Measurements from ENCODE around the gene SRI.
"Not testable (repeated sequence)": the region's sequence is repeated elsewhere in the genome, so short reads cannot be mapped to it uniquely, and the experiment has no call there.

SRI gene

DNA sequence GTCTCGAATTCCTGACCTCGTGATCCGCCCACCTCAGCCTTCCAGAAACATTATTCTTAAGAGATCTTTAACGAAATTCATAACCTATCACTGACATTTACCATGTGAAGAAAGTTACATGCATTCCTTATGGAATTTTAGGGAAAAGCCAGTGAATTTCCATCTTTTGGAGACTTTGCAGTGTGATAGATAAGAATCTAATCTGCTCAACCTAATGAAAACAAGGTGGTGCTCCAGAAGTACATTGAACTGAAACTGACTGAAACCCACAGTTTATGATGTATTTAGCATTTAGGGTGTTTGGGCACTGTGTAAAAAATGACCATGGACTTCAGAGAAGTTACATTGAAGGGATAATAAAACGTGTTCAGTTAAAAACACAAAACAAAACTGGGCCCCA, 43.6 kb downstream of the SRI start:
- no peak for DNase-seq (ENCODE audit: low read depth)

DNA sequence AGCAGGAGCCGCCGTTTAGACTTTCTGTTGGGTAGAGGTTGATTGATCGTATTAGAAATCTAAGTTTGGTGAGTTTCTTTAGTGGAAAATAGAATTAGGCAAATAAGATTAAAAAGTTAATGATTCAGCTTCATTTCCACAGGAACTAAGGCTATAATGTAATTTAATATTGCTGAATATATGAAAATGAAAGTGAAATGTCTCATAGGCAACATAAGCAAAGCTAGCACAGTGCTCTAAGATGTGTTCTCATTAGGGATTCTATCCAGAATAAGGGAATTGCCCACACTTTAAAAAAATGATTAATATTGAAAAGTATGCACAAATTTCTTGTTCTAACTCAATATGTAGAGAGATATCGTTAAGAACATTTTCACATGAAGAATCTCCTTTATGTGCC, 47.0 kb downstream of the SRI start:
- no peak for DNase-seq (ENCODE audit: low read depth)

DNA sequence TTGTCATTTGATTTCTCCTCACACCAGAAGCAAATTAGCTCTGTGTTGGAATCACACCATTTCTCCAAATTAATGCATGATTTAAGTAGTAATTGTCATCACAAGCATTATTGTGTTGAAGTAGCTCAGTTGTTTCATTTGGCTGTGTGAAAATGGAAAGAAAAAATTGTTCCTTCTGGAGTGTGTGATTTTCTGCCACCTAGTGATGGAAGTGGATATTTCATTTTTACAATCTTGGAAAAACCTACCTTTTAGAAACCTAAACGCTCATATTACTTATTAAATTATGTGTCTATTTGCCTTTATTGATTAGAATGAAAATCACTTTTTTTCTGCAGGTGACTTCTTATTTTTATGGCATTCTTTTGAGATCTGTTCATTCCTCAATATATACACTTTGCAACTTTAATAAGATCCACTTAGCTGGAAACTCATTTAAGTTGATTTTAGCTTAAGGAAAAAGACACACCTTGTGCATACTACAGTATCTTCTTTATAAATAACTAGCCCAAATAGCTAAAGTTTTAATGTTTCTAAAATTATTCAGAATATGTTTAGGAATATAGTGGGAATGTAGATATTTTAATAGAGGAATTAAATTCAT, 50.0 kb downstream of the SRI start:
- DNase-seq (ENCODE audit: low read depth): no peak

DNA sequence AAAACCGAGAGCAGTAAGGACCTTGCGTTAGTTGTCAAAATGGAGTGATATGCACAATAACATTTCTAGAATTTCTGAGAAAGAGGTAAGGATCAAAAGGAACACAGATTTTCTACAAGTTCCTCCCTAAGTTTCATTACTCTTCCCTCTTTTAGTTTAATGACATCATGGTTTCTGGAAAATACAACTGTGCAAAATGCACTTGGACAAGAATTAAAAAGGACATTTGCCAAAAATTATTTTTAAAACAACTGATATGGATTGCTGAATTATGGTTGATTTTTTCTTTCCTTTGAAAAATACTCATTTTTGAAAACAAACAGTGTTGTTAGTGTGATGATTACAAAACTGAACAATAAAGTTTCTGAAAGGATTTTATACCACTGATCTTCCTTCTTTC, 52.1 kb downstream of the SRI start:
- DNase-seq (ENCODE audit: low read depth): no peak

DNA sequence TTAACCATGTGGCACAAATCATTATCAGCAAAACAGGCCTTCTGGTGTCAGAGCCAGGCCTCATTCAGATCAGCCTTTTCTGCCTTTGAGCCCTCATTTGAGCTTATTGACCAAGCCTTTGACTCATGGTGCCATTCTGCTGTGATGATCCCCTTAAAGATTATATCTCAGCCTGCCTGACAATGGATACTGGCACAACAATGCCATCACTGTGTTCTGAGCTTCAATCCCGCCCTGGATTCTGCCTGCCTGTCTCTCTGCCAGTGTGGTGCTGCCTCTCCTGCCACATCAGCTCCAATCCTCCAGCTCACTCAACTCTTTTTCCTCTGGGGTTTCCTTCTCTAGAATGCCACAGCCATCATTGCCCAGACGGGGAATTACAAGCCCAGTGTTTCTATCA, 52.6 kb downstream of the SRI start:
- no peak for DNase-seq (ENCODE audit: low read depth)

DNA sequence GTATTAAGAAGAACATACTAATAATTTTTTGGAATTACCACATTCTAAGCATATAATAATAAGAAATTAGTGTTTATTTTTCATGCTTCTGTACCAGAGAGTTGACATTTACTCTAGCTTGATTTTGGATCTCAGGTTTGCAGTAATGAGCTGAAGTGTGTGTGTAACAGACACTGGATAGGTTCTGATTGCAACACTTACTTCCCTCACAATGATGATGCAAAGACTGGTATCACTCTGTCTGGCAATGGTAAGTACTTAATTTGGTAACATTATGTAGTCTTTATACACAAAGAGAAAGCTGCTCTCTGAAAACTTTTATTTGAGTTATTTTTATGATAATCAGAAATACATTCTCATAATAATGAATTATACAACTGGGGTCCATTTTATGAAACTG, 54.1 kb downstream of the SRI start:
- DNase-seq (ENCODE audit: low read depth): no peak

DNA sequence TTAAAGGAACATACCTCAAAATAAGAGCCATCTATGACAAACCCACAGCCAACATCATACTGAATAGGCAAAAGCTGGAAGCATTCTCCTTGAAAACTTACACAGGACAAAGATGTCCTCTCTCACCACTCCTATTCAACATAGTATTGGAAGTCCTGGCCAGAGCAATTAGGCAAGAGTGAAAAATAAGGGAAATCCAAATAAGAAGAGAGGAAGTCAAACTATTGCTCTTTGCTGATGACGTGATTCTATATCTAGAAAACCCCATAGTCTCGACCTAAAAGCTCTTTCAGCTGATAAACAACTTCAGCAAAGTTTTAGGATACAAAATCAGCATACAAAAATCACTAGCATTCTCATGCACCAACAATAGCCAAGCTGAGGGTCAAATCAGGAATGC, 60.1 kb downstream of the SRI start:
- DNase-seq (ENCODE audit: low read depth): not testable (repeated sequence)

DNA sequence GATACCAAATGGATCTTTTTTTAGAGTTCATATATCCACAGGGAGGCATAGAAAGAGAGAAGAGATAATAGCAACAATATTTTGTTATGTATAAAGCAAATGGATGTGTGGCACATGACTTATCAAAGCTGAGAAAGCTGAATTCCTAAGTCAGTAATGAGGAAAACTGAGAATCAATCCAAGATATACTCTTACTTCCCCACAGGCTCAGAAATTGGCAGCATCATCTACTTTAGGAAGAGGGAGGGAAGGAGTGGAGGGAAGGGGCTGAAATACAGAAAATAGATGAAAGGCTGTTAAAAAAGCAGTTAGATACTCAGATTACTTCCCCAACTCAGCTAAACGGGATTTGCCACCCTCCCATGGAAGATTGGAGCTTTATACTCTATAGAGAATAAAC, 63.5 kb downstream of the SRI start:
- no peak for DNase-seq (ENCODE audit: low read depth)

DNA sequence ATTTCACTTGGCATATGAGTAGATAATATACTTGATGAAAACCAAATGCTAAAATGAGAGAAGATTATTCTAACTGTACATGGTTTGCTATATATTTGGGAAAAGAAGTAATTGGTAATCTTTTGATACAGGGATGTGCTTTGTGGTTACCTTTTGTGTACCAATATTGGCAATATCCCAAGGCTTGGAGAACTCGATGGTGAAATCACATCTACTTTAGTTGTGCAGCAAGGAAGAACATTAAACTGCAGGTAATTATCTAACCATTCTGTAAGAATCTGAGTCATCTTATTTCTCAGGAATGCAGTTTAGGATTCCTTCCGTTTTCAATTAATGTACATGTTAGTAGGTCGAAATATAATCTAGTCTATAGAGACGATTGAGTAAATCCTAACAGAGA, 64.1 kb downstream of the SRI start:
- DNase-seq (ENCODE audit: low read depth): no peak

Measured in GM04504 (cell line).